Hematopoietic multipotent progenitor cell treated with erythropoietin and hydrocortisone succinate and interleukin-3 and kit ligand, for 8 days (in vitro differentiated cells): Measurements from ENCODE around the gene IFT25.

Experiments used
- DNase-seq: peaks from one replicate; pipeline ENCODE4 v3.0.0-alpha.2; 2015

IFT25 gene

GRCh38 chr1:53927376-53927881, 18.1 kb downstream of the IFT25 start:
- no peak for DNase-seq

- no peak for DNase-seq
Observed at GRCh38 chr1:53919675-53920066, 25.8 kb downstream of the IFT25 start.

- peak; percentile 9 for DNase-seq
Observed at GRCh38 chr1:53918343-53918742, 27.2 kb downstream of the IFT25 start.

- peak; percentile 46 for DNase-seq
Observed at GRCh38 chr1:53913352-53914033, 32.0 kb downstream of the IFT25 start.

- DNase-seq = no peak
Observed at GRCh38 chr1:53911442-53911841, 34.1 kb downstream of the IFT25 start.

GRCh38 chr1:53909946-53910345, 35.6 kb downstream of the IFT25 start:
- DNase-seq = no peak

- DNase-seq = no peak
Observed at GRCh38 chr1:53906121-53906520, 39.4 kb downstream of the IFT25 start.

GRCh38 chr1:53905509-53905908, 40.0 kb downstream of the IFT25 start:
- no peak for DNase-seq

GRCh38 chr1:53902235-53903138, 43.0 kb downstream of the IFT25 start:
- no peak for DNase-seq

GRCh38 chr1:53899708-53900107, 45.8 kb downstream of the IFT25 start:
- no peak for DNase-seq

- DNase-seq = no peak
Observed at GRCh38 chr1:53899206-53899628, 46.3 kb downstream of the IFT25 start.

- DNase-seq = no peak
Observed at GRCh38 chr1:53896635-53897229, 48.8 kb downstream of the IFT25 start.

GRCh38 chr1:53895421-53895820, 50.1 kb downstream of the IFT25 start:
- DNase-seq = no peak

GRCh38 chr1:53894644-53895043, 50.9 kb downstream of the IFT25 start:
- no peak for DNase-seq

- DNase-seq = no peak
Observed at GRCh38 chr1:53893999-53894636, 51.4 kb downstream of the IFT25 start, which contains the start of gene DIO1. DIO1 (plus strand) TSS chr1:53894187; CDS start chr1:53894211, 24 bp downstream.

GRCh38 chr1:53892911-53893310, 52.6 kb downstream of the IFT25 start:
- no peak for DNase-seq

GRCh38 chr1:53891678-53892077, 53.8 kb downstream of the IFT25 start:
- DNase-seq = no peak

GRCh38 chr1:53891018-53891417, 54.5 kb downstream of the IFT25 start:
- DNase-seq = peak; percentile 64

- no peak for DNase-seq
Observed at GRCh38 chr1:53890522-53890941, 55.0 kb downstream of the IFT25 start.

- peak; percentile 90 for DNase-seq
Observed at GRCh38 chr1:53889304-53890298, 55.9 kb downstream of the IFT25 start, which contains the start of gene YIPF1. YIPF1 (minus strand) TSS chr1:53889797; CDS start chr1:53888937, 860 bp downstream.

GRCh38 chr1:53888681-53889080, 56.8 kb downstream of the IFT25 start:
- DNase-seq = no peak
